Epidermal melanocyte (primary cell): ENCODE data around the gene ACOT7.

Source experiments
- DNase-seq: peaks from one replicate; pipeline ENCODE4 v3.0.0; 2011; ENCODE audit warnings: low spot score; ENCODE audit not compliant: insufficient read length

The ACOT7 gene

GRCh38 chr1:6347641-6348487 lies 45.7 kb downstream of the ACOT7 start:
- DNase-seq: no peak

- no peak for DNase-seq
These were observed 48.1 kb downstream of the ACOT7 start for GRCh38 chr1:6345460-6345859.

- DNase-seq: no peak
These were observed 48.6 kb downstream of the ACOT7 start for GRCh38 chr1:6345009-6345408.

GRCh38 chr1:6343506-6344405 lies 49.8 kb downstream of the ACOT7 start:
- DNase-seq: peak; percentile 81

GRCh38 chr1:6342056-6342455 lies 51.5 kb downstream of the ACOT7 start:
- DNase-seq: peak; percentile 72

GRCh38 chr1:6338695-6339094 lies 54.9 kb downstream of the ACOT7 start:
- DNase-seq: no peak

GRCh38 chr1:6336776-6337622 lies 56.6 kb downstream of the ACOT7 start:
- DNase-seq: no peak

GRCh38 chr1:6334261-6334993 lies 59.1 kb downstream of the ACOT7 start:
- DNase-seq: no peak

GRCh38 chr1:6332821-6333220 lies 60.7 kb downstream of the ACOT7 start:
- no peak for DNase-seq

- no peak for DNase-seq
These were observed 61.9 kb downstream of the ACOT7 start for GRCh38 chr1:6331543-6332273.

- peak; percentile 79 for DNase-seq
These were observed 63.1 kb downstream of the ACOT7 start for GRCh38 chr1:6330410-6330911.

- no peak for DNase-seq
These were observed 63.7 kb downstream of the ACOT7 start for GRCh38 chr1:6329851-6330250.

- no peak for DNase-seq
These were observed 64.2 kb downstream of the ACOT7 start for GRCh38 chr1:6329396-6329795.

- DNase-seq: no peak
These were observed 64.9 kb downstream of the ACOT7 start for GRCh38 chr1:6328696-6329095.

- no peak for DNase-seq
These were observed 65.5 kb downstream of the ACOT7 start for GRCh38 chr1:6328091-6328490.

- no peak for DNase-seq
These were observed 68.1 kb downstream of the ACOT7 start for GRCh38 chr1:6325482-6325881.

GRCh38 chr1:6322161-6322560 lies 71.4 kb downstream of the ACOT7 start:
- no peak for DNase-seq

GRCh38 chr1:6321205-6321604 lies 72.4 kb downstream of the ACOT7 start:
- no peak for DNase-seq

GRCh38 chr1:6317098-6317760 lies 76.3 kb downstream of the ACOT7 start:
- DNase-seq: no peak
